Measurements from ENCODE around the gene KCNAB1.

The KCNAB1 gene

DNA sequence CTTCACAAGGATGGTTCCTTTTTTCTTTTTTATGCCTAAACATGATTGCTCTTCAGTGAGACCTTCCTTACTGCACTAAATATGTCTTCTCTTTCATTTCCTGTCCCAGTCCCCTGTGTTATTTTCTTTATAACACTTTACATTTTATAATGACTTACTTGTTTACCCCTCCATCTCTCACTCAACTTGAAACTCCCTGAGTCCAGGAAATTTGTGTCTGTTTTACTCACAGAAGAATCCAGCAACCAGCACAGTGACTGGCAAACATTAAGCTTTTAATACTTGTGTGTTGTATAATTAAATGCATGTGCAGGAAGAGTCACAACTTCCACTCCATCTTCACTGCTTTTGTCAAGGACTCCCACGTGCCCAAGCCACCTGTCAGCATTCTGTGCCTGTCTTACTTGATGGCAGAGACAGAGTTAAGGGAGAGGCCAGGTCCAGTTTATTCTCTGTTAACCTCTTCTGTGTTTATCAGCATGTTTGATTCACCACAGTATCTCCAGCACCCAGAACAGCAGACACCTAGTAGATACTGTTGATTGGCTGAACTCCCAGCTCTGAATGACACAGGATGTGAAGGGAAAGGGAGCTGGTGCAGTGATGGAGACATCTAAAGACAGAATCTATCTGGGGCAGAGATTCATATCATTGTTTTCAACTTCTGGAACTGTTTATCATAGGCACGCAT lies 391.8 kb downstream of the KCNAB1 start:
- DNase-seq, result no peak

DNA sequence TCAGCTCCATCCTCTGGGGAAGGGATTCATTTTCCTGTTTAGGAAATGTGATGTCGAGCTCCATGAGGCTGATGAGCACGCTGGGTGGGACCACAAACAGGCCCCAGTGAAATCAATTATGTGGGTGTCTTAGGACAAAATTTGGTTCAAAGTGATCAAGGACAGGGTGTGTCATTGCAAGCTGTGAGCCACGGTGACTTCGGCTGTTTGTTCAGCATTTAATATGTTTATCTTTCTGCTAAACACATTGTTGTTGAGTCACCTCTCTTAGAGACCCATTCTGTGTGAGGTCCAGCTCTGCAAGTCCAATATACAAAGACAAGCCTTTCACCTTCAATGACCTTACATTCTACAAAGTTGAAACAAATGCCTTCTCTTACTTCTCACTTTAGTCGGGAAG lies 393.2 kb downstream of the KCNAB1 start:
- DNase-seq, result no peak

DNA sequence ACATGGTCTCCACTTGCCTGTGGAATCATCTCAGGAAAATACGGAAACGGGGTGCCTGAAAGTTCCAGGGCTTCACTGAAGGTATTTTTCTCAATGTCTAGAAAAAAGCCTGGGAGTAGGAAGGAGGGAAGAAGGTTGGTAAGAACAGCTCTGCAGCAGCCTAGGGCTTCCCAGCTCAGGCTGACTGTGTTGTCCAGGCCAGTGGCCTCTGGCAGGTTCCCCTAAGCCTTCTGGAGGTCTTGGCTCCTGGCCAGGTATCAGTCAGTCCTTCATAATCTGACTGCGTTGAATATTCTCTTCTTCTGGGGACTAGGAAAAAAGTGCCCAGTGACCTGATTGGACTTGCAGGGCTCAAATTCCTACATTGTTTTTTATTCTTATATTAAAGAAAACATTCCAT lies 395.9 kb downstream of the KCNAB1 start:
- DNase-seq, result no peak

DNA sequence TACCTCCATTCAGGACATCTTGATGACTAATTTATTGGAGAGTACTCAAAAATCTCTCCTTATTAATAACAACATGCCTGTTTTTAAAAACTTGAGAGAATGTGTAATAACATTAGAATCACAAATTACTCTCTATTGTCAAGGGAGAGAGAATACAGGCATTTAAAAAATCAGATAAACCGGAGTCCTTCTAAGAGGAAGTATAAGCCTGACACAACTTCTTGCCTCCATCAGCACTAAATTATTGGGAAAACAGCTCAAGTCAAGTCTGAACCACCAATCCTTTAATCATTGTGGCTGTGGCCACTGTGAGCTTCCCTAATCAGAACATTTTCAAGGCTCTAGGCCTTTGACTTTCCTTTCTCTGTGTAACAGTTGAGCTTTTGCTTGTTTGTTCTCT lies 396.6 kb downstream of the KCNAB1 start:
- DNase-seq, result no peak

DNA sequence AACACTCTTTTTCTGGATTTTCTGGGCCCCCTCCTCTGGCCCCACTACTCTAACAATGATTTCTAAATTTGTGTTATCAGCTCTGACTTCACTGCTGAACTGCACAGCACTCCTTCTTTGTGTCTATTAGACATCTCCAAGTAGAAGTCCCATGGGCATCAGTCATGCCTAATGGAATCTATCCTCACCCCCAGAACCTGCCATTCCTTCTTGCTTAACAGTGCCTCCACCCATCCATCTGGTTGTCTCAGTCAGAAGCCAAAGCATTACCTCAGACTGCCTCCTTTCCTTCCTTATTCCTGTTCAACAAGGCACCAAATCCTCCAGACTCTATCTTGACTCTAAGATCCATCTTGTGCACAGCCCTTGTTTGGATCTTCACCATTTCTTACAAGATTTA lies 398.3 kb downstream of the KCNAB1 start:
- no peak for DNase-seq

DNA sequence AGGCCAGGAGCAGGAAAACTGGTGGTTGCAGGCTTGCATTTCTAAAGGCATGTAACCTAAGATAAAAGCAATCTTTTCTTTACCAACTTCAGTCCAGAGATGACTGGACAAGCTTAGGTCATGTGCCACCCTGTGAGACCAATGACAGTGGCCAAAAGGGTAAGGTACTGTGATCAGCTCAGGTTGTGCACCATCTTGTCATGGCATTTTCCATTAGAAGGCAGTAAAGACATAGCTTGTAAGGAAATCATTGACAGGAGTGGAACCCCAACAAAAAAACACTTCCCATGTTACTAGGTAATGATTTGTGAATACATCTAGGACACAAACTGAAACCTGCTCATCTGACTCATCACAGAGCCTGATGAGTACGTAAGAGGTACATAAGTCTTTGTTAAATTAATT lies 399.4 kb downstream of the KCNAB1 start:
- DNase-seq, result no peak

DNA sequence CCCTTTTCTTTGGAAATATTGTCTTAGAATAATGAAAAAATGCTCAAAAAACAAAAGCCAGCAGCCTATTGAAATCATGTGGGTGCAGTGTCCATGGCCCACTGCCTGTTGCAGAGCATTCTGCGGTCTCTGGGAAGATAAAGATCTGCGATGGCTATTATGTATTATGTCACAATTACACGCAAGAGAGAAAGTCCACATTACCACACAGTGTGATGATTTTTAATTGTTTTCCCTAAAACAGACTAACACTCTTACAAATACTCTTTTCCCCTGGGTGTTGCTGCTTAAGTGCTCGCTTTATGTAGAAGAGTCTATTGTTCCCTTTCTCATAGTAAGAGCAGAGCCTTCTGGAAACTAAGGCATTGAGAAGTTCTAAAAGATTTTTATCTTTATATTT lies 402.3 kb downstream of the KCNAB1 start:
- no peak for DNase-seq

DNA sequence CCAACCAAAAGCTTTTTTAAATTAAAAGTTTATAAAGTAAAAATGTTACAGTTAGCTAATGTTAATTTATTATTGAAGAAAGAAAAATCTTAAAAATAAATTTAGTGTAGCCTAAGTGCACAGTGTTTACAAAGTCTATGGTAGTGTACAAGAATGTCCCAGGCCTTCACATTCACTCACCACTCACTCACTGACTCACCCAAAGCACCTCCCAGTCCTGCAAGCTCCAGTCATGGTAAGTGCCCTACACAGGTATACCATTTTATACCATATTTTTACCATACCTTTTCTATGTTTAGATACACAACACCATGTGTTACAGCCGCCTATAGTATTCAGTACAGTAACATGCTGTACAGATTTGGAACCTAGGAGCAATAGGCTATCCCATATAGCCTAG lies 405.4 kb downstream of the KCNAB1 start:
- DNase-seq, result no peak

DNA sequence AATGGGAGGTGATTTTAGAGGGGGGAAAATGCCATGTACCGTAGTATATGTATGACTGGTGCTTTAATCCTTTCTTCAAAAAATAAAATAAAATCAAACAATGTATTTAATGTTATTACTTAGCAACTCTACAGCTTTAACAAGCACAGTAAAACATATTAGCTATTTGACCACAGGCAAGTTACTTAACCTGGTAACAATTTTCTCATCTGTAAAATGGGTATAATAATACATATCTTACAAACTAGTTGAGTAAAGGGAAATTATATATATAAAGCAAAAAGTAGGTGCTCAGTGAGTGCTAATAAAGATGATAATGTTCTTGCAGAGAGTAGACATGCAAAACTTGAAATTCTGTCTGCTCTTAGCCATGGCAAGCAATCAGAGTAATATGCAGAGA lies 406.7 kb downstream of the KCNAB1 start:
- no peak for DNase-seq

DNA sequence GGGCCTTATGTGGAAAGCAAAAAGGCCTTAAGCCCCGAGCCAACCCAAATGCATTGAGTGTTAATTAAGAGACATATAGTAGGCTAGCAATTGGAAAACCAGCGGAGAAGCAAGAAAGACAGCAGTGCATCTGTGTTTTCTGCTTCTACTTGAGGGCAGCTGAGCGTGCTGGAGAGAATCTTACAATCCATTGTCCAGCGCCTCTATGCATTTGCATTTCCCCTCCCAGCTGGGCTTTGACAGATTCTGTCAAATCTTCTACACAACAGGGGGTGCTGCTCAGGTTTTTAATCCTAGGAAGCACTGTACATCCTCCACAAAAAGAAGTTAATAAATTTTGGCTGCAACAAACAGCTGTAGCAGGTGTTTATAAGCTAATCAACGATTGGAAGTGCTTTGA lies 410.6 kb downstream of the KCNAB1 start:
- DNase-seq, result no peak

DNA sequence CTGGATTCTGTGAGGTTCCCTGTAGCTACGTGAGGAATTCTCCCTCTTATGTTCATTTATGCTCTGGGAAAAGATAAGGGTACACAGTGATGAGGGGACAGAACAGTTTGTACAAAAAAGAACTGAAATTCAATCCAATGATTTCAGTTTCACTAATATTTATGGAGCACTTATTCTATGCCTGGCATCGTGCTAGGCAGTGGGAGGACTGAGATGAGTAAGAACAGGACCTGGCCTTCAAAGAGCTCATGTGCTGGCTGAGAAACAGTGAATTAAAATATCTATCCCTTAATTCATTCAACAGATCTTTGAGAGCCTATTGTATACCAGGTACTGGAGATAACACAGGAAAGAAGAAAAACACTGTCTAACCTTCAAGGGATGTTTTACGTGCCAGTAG lies 412.4 kb downstream of the KCNAB1 start:
- no peak for DNase-seq

DNA sequence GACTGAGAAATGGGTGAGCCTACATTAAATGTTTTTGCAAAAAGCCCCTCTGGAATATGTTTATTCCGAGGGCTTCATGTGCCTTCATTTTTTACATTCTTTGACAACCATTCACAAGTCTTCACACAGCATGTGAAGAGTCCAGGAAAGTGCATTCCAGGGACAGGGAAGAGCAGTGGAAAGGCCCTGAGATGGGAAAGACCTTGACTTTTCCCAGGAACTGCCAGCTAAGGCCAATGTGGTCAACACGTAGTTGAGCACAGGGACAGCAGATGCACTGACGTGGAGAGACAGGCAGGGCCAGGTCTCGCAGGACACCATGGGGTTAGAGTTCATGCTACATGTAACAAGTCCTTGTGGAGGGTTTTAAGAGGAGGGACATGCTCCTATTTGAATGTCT lies 412.8 kb downstream of the KCNAB1 start:
- DNase-seq, result no peak

DNA sequence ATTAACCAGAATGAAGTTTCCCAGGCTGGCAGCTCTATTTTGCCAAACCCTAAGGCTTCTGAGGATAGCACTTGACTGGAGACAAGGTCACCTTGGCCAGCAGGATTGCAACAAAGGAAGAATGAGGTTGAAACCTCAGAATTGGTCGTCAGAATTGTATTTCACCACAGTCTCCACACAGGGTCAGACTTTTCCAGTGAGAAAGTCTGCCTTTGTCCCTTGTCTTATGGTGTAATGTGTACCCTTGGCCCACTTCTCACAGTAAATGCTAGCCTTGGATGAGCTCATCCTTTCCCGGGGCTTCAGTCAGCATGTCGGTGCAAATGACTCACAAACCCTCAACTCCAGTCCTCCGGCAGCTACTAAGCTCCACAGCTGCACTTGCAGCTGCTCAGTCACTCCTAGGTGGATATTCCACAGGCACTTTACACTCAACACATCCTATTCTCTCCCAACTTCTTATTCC lies 414.8 kb downstream of the KCNAB1 start:
- DNase-seq, result peak; percentile 63

DNA sequence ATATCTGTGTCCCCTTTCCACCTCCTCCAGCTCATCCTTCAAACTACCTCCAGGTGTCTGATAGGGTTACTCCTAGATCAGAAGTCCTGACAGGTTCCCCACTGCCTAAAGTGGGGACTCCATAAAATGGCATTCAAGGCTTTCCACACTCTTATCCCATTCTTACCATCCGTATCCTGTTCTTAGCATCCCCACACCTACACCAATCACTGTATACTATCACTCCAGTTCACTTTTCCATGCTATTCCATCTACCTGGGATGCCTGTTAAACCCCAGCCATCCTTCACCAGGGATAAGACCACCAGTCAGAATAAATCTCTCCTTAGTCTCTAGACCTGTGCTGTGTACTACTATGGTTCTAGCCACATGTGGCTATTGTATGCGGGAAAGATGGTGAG lies 415.4 kb downstream of the KCNAB1 start:
- no peak for DNase-seq

DNA sequence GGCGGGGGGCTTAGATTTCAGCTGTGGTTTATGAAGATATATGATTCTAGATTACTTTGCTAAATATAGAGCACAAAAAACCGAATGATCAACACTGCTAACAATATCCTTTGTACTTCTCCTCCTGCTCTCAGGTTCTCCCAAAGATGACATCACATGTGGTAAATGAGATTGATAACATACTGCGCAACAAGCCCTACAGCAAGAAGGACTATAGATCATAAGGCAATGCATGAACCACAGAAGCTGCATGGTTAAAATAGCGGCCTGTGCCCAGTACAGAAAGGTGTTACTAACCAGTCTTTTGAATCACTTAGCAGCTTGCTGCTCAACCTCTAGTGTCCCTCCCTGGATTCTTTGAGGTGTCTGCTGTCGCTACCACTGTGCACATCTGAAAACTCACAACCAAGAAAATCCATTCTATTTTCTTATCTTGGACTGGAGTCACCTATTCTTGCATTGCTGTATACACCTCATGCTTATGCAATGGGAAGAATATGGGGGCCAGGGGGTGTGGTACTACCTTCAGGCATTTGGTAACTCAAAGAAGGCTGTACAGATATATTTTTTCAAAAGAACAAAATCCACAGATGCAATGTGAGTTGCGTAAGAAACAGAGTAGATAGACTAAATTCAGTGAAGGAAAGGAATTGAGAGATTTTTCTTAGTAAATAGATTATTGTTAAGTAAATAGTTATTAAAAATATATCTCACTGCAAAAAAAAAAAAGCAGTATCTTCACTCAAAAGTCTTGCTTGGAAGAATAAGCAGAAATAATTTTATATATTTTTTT lies 416.3 kb downstream of the KCNAB1 start:
- no peak for DNase-seq

DNA sequence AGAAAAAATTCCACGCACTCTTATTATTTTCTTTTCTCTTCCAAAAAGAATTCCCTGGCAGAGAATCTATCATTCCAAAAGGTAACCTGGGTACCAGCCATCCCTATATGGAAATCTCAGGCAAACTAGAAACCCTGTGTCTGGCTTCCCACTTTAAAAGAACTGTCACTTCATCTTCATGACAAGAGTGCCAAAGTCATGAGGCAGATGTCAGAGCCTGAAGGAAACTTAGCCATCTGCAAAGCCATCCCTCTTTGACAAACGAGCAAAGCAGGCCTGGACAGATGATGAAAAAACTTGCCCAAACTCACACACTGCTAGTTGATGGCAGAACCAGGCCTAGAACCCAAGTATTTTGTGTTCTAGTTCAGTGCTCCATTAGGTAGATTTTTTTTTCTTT lies 418.7 kb downstream of the KCNAB1 start:
- DNase-seq, result no peak

DNA sequence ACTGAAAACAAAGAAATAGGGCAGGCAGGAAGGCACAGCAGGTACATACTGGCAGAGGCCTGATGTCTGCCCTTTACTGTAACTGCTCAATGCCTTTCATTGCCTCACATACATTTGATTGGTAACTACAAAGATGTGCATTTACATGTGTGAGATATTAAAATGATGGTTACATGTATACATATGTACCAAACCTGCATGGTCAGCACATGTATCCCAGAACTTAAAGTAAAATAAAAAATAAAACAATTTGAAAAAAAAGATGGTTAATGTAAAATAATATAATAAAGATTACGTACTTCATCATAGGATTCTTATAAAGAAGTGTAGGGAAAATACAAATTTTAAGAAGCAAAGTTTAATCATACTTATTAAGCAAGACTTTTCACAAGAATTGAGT lies 419.4 kb downstream of the KCNAB1 start:
- no peak for DNase-seq

DNA sequence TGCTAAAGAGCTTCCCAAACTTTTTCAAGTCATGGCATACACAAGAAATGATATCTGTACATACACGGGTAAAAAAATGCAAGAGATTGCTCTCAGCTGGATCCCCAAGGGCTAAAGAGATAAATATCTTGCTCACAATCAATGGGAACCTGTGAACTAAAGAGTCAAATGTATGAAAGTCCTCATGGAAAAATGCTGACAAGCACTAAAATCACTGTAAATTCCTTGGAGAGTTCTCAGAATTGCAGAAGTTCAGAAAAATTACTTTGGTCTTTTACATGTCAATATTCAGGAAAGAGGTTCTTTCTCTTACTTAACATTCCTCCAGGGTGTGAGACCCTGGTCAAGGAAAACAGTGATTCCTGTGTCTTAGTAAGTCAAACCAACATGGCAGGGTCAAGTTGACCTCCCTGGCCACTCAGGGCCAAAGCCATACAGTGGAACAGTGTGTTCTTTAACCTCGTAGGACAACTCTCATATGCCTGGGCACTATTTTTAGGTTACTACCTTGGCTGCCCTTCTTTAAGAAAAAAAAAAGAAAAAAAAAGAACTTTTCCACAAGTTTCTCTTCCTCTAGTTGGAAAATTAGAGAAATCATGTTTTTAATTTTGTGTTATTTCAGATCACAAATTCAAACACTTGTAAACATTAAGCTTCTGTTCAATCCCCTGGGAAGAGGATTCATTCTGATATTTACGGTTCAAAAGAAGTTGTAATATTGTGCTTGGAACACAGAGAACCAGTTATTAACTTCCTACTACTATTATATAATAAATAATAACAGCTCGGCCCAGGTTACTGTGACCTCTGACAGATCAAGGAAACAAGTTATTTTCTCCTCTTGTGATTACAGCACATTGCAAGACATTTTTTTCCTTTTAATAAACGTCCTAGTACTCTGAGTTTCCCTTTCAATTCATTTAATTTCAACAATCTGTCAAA lies 422.0 kb downstream of the KCNAB1 start:
- no peak for DNase-seq

DNA sequence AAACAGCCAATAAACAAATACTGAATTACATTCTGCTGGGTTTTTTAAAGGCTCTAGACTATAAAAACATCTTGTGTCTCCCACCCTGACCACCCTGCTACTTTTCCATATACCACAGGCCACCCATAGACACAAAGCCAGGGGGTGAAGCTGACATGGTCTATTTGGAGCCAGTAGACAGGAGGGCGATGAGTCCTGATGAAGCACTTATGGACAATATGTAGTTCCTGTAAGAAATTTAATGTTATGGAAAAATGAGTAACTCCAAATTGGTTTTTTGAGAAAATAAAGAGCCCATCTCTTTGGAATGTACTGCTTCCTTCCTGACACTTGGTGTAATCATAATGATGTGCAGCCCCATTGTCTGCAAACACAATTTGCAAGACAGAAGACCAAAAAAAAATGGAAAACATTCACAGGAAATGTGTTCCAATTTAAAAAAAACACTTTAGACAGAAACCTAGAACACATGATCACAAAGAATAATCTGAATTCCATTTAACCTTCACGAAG lies 422.7 kb downstream of the KCNAB1 start:
- no peak for DNase-seq

DNA sequence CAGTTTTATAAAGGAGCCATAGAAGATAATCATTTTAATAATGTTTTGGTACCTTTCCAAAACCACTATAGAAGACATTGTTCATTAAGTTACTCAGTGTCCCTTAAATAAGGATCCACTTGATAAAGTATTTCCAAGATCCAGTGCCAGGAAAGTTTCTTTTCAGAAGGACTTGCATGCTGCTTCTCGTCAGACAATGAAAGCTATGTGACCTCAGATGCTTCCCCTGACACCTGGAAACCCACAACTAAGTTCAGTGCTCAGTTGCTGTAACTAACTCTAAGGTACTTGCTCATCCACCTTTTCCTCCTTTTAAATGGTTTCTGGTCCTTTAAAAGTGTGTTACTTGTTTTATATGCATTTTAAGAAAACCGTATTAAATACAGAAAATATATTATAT lies 427.3 kb downstream of the KCNAB1 start:
- DNase-seq, result no peak

DNA sequence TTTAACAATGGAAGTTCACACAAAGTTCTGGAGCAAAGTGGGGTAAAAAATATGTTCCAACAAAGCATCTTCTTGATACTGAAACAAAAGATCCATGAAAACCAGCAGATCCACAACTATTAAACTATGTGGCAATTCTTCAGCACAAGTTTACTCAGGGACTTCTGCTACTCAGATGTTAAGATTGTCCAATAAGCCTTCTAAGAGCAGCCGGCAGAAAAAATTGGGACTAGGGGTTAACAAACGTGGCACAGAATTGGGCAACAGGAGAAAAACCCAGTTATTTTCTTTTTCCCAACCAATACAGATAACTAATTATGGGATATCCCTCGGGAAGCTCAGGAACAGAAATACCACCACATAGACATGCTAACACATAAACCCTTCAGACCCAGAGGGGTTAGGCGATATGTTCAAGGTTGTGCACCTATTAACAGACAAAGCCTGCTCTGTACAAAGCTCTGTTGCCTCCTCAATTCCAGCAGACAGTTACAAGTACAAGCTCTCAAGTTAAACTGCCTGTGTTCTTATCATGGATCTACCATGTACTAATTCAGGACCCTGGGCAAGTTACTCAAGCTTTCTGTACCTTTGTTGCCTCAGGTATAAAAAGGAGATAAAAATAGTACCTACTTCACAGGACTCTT lies 427.8 kb downstream of the KCNAB1 start:
- no peak for DNase-seq

DNA sequence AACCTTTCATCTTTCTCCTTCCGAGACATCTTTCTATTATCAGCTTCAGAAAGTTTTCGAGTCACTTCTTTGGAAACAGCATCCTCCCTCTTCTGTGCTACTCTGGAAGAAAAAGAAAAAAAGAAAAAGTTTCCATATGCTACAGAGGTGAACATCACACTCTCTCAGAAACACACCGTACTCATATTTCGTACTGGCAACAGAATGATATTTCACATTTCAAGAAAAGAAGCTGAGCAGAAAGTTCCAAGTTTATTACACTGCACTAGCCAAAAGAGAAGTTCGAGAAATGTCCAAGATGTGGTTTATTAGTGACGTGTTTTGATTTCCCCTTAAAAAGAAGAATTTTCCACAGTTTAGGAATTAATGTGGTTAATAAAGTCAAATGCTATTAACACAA lies 428.5 kb downstream of the KCNAB1 start:
- DNase-seq, result no peak

DNA sequence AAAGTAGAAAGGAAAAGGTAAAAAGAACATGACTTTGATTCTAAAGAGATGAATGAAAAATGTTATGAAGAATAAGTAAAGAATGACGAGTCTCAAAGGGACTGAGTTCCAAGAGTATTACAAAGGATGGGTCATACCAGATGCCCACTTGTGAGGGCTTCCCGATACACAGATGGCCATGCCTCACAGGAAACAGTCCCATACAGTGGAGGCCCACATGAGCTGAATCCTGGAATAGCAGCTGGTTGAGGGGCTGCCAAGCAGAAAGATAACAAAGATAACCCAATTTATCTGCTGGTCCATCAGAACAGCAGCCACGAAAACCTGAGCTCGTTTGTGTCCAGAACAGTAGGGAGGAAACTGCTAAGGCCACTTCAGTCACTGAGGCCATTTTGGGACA lies 430.9 kb downstream of the KCNAB1 start:
- no peak for DNase-seq
